Activated naive CD4-positive, alpha-beta T cell treated with anti-CD3 and anti-CD28 coated beads, Interleukin-2, amount 10 ng/mL, durations not matched to agents 7 days and 5 days (primary cell): ENCODE results near the gene NUP58.
"Not testable (repeated sequence)": the region's sequence is repeated elsewhere in the genome, so short reads cannot be mapped to it uniquely, and the experiment has no call there.

Source experiments
- CTCF ChIA-PET: fragments of 350-600 bp; sonication (Branson Sonifier 250); formaldehyde crosslinking; loops from one replicate; lab custom pipeline; 2021; ENCODE audit warnings: antibody characterized with exemption; lab: Charles Lee
- DNase-seq: peaks from one replicate; pipeline ENCODE4 v3.0.0-alpha.2; 2020
- H3K27ac Mint-ChIP-seq: one replicate; pipeline ENCODE4 v1.8.0; 2021; ENCODE audit warnings: mild to moderate bottlenecking, moderate library complexity, mixed read lengths
- H3K27me3 Mint-ChIP-seq: one replicate; pipeline ENCODE4 v1.8.0; 2021; ENCODE audit warnings: mild to moderate bottlenecking, mixed read lengths
- H3K36me3 Mint-ChIP-seq: one replicate; pipeline ENCODE4 v1.8.0; 2021; ENCODE audit warnings: mixed read lengths
- H3K4me1 Mint-ChIP-seq: one replicate; pipeline ENCODE4 v1.8.0; 2021; ENCODE audit warnings: mixed read lengths
- H3K4me3 Mint-ChIP-seq: one replicate; pipeline ENCODE4 v1.8.0; 2021; ENCODE audit warnings: mild to moderate bottlenecking, moderate library complexity, mixed read lengths
- H3K9me3 Mint-ChIP-seq: one replicate; pipeline ENCODE4 v1.8.0; 2021; ENCODE audit warnings: mixed read lengths

NUP58 gene

DNA sequence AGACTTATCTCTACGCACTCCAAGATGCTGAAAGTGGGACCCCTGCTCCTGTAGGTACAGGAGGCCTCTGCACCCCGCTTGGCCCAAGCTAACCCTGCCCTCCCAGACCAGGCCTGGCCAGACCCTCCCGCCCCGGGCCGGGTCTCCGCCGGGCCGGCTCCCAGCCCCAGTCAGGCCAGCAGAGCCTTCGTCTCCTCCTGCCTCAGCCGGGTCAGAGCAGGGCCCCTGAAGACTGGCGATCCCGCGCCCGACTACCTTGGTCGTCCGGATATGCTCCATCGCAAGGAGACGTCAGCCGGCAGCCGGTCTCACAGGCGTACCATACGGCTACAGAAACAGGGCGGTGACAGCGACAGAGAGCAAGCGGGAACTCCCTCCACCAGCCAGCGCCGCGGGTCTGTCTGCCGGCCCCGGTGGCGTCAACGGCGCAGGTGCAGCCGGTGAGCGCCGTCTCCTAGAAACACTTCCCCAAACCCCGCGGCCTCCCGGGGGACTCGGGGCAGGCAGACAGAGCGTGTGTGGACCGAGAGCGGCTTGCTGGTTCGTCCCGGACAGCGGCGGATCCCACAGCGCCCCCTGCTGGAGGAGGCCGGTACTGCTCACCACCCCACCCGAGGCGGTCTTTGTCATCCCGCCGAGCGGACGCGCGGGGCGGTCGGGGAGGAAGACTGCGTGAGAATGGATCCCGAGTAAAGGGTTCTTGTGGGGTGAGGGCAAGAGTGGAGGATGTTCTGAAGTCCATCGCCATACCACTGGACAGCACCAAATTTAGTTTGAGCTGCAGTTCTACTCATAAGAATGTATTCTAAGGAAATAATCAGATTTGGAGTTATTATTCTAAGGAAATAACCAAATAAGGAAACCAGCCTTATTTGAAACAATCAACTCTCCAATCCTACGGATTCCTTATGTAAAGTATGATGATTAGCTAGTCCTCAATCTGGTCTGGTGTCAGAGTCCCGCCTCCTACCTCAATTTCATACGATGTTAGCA lies 14.2 kb upstream of the NUP58 start, which contains the start of gene MTMR6:
MTMR6 (minus strand) TSS at position 520 of the 993 bp plus-strand sequence; CDS start at position 279, 241 bp downstream.
- CTCF ChIA-PET, result interaction anchor here (0.7 to 1.8 kb wide), 7 partner anchors 9 to 49 kb away, joined by 3 to 6 read pairs (median 3); no protein-coding TSS in a partner anchor
- H3K4me1 Mint-ChIP-seq, result peaks cover 47% of the 10 kb centered on the region
- H3K36me3 Mint-ChIP-seq, result peaks cover 24% of the 10 kb centered on the region
- H3K27me3 Mint-ChIP-seq, result peaks cover 26% of the 10 kb centered on the region
- peak within 1 kb of the TSS; percentile 99 for H3K27ac Mint-ChIP-seq
- peak within 1 kb of the TSS; percentile 97 for H3K4me3 Mint-ChIP-seq
- peak; percentile 96 for DNase-seq
- no peaks in the 10 kb centered on the region for H3K9me3 Mint-ChIP-seq

DNA sequence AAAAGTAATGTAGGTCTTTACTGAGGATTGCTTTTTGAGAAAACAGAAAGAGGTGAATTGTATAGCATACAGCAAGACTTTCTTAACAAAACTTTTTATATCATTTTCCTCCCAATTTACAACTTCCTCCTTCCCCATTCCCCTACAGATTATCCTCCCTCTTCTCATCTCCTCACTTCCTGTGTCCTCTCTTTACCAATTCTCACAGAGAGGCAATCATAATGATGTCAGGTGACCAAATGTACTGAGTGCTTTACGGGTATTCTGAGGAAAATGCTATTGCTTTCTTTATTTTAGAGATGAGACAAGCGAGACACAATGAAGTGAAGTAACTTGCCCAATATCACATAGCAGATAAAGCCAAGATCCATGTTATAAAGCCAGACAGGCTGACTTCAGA lies 12.5 kb upstream of the NUP58 start:
- no peak overlapping the region for H3K4me3 Mint-ChIP-seq

DNA sequence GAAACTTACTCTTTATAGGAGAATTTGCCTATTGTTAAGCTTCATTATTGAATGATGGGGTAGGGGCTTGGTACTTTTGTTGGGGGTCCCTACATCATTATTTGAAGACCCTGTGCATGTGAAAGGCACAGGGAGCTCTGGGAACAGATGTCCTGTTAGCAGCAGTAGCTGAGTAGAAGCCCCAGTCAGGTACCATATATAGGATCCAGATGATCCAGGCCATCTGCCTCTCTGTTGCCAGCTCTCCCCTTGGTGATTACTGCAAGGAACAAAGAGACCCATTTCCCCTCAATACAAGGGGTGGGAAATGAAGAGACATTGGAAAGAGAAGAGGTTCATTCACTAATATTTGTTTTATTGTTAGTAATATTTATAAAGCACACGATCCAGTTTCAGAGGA lies 9.7 kb upstream of the NUP58 start:
- CTCF ChIA-PET, result no interaction called here
- Mint-ChIP-seq H3K27me3 (peaks cover 35% of the 10 kb centered on the region), H3K4me1 (peaks cover 12% of the 10 kb centered on the region), H3K9me3 (no peaks in the 10 kb centered on the region), H3K27ac (no peak overlapping the region), H3K36me3 (peaks cover 1% of the 10 kb centered on the region), H3K4me3 (no peak overlapping the region)
- DNase-seq, result no peak

More for the DNA sequence above, 12.5 kb upstream of the NUP58 start:
- Mint-ChIP-seq H3K9me3 (no peaks in the 10 kb centered on the region), H3K36me3 (peaks cover 13% of the 10 kb centered on the region), H3K4me1 (peaks cover 34% of the 10 kb centered on the region), H3K27ac (no peak overlapping the region), H3K27me3 (peaks cover 26% of the 10 kb centered on the region)
- CTCF ChIA-PET, result no interaction called here
- no peak for DNase-seq

DNA sequence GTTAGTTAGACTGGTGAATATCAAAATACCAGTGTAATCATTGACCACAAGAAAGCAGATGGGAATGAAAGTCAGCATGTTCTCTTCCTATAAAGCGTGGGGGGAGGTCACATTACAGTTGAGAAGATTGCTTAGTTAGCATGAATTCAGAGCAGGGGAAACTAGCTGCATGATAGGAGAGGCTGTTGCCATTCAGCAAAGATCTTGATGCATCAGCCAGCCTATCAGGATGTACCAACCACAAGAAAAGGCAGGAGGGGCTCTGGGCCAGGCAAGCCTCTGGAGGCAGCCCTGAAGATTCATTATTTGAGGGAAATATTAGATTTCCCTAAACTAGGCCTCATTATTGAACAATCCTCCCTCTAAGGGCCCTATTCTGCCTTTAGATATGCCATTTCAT lies 9.1 kb upstream of the NUP58 start:
- CTCF ChIA-PET, result no interaction called here

DNA sequence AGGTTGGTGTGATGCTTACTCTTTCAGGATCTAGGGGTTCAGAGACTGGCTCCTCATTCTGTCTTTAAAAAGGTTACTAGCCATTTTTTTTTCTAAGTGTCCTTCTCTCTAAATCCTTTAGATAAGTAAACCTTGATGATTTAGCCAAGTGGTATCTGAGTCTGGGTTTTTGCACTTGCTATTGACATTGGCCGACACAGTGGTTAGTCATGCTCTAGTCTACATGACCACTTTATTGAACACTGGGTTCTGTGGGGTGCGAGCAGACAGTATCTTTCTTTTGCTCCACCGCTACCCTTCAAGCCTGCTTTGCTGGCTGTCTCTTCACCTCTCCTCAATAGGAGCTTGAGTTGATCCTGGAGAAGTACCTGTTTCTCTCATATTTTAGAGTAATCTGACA lies 6.2 kb upstream of the NUP58 start:
- CTCF ChIA-PET, result no interaction called here

More for the DNA sequence above, 9.1 kb upstream of the NUP58 start:
- Mint-ChIP-seq H3K9me3 (no peaks in the 10 kb centered on the region), H3K4me1 (peaks cover 12% of the 10 kb centered on the region), H3K4me3 (no peak overlapping the region), H3K27me3 (peaks cover 37% of the 10 kb centered on the region), H3K36me3 (no peaks in the 10 kb centered on the region), H3K27ac (no peak overlapping the region)
- peak; percentile 27 for DNase-seq

DNA sequence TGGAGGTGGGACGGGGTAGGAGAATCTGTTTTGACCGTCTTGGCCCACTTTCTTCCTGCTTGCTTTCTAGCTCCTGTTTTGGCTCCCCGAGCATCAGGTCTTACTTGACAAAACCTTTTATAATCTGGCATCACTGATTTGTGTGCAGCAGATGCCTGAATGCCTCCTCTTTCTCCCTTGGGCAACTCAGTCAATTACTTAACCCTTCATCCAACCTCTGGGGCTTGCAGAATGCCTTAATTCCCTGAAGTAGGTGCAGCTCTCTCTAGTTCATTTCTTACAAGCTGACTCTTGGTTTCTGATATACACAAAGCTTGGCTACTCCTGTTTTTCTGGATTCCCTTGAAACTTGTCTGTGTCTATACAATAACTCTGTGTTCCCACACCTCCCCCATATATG lies 5.7 kb upstream of the NUP58 start:
- H3K4me1 Mint-ChIP-seq, result peaks cover 11% of the 10 kb centered on the region
- DNase-seq, result no peak
- H3K27ac Mint-ChIP-seq, result no peak overlapping the region
- no peaks in the 10 kb centered on the region for H3K36me3 Mint-ChIP-seq
- H3K27me3 Mint-ChIP-seq, result peaks cover 33% of the 10 kb centered on the region
- CTCF ChIA-PET, result no interaction called here
- H3K9me3 Mint-ChIP-seq, result no peaks in the 10 kb centered on the region
- no peak overlapping the region for H3K4me3 Mint-ChIP-seq

More for the DNA sequence above, 6.2 kb upstream of the NUP58 start:
- no peaks in the 10 kb centered on the region for H3K9me3 Mint-ChIP-seq
- no peak for DNase-seq
- no peak overlapping the region for H3K4me3 Mint-ChIP-seq
- no peak overlapping the region for H3K27ac Mint-ChIP-seq
- H3K27me3 Mint-ChIP-seq, result peaks cover 36% of the 10 kb centered on the region
- no peaks in the 10 kb centered on the region for H3K36me3 Mint-ChIP-seq
- H3K4me1 Mint-ChIP-seq, result peaks cover 7% of the 10 kb centered on the region

DNA sequence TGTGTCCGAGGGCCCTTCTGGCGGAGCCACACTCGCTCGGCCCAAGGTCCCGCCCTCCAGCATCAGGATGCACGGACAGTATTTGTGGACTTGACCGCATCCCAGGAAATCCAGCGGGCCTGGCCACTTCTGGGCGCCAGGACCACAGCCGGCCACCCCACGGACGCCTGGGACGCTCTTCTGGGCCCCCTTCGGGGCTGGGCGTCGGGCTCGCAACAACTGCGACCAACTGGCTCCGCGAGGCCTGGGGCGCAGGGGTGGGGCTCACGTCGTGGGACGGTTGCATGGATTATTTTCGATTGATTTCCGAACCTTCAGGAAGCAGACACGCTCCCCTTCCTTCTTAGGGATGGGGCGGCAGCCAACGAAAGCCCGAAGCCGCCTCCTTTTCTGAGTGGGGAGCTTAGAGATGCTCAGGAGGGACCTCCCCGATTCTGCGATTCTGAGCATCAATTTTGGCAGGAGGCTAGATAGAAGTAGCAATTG lies 521 bp upstream of the NUP58 start:
- H3K4me1 Mint-ChIP-seq, result peaks cover 46% of the 10 kb centered on the region
- peak overlapping the region; percentile 96 for H3K27ac Mint-ChIP-seq
- peaks cover 19% of the 10 kb centered on the region for H3K27me3 Mint-ChIP-seq
- peak; percentile 51 for DNase-seq
- CTCF ChIA-PET, result no interaction called here
- peak overlapping the region; percentile 96 for H3K4me3 Mint-ChIP-seq
- H3K36me3 Mint-ChIP-seq, result peaks cover 22% of the 10 kb centered on the region
- no peaks in the 10 kb centered on the region for H3K9me3 Mint-ChIP-seq

DNA sequence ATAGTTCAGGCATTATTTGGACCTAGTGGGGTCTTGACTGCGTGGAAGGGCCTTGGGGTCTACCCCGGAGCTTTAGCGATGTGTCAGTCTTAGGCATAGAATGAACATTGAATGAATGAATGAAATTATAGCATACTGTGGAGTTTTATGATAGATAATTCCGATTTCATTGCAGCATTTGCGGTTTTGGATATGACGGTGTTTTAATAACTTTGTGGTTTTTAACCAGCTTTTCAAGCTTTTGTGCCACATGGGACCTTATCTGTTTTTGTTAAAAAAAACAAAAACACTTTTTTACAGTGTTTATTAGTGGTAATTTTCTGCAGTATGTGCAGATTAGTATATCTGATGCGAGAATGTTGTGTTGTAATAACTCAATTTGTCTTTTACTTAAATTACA lies 696 bp downstream of the NUP58 start:
- H3K9me3 Mint-ChIP-seq, result no peaks in the 10 kb centered on the region
- H3K36me3 Mint-ChIP-seq, result peaks cover 27% of the 10 kb centered on the region
- CTCF ChIA-PET, result interaction anchor here (1.0 to 1.5 kb wide), 4 partner anchors 9 to 25 kb away, joined by 3 to 6 read pairs (median 4); no protein-coding TSS in a partner anchor
- H3K4me3 Mint-ChIP-seq, result peak overlapping the region; percentile 96
- peaks cover 12% of the 10 kb centered on the region for H3K27me3 Mint-ChIP-seq
- DNase-seq, result no peak
- H3K4me1 Mint-ChIP-seq, result peaks cover 50% of the 10 kb centered on the region
- H3K27ac Mint-ChIP-seq, result peak overlapping the region; percentile 96

DNA sequence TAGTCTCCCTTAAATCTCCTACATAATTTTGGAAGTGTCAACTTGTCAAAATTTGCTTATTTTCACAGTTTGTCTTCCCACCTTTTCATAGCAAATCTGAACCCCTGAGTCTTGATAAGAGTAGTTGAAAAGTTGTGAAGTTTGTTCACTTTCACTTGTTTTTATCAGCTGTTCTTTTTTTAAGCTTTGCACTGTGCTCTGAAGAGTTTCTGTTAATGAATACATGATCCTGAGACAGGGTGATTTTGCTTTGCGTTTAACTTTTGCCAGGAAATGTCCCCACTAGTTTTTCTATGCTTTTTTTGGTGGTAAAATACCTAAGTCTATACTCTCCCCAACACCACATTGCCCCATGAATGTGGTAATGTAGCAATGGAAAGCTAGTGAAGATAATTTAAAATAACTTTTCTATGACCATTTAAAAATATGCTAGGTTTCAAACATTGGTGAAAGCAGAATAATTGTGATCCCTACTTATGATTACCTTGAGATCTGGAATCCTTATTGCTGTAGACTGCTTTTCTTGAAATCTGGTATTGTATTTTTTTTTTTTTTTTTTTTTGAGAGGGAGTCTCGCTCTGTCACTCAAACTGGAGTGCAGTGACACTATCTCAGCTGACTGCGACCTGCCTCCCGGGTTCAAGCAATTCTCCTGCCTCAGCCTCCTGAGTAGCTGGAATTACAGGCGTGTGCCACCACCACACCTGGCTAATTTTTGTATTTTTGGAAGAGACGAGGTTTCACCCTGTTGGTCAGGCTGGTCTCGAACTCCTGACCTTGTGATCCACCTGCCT lies 5.4 kb downstream of the NUP58 start:
- Mint-ChIP-seq H3K36me3 (peaks cover 53% of the 10 kb centered on the region), H3K4me3 (no peak overlapping the region), H3K27me3 (no peaks in the 10 kb centered on the region), H3K27ac (no peak overlapping the region), H3K4me1 (peaks cover 48% of the 10 kb centered on the region), H3K9me3 (no peaks in the 10 kb centered on the region)
- CTCF ChIA-PET, result interaction anchor here (1.0 kb wide), 1 partner anchor 8 kb away, joined by 3 read pairs; no protein-coding TSS in a partner anchor
- DNase-seq, result no peak

DNA sequence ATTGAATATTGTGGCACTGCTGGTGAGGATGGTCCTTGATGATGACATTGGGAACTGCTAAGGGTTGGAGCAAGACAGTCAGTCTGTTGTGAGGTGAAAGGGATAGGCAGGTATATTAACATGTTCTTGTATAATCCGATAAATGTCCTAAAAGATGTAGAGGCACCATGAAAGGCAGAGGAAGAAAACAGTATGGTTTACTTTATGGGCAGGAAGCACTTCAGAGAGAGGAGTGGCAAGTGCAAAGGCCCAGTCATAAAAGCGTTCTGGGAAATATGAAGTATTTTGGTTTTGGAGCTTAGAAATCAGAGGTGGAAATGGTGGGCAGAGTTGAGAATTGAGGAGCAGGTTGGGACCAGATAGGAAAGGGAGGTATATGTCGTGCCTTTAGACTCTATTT lies 9.5 kb downstream of the NUP58 start:
- peak overlapping the region; percentile 45 for H3K27ac Mint-ChIP-seq
- no peaks in the 10 kb centered on the region for H3K9me3 Mint-ChIP-seq
- CTCF ChIA-PET, result interaction anchor here (1.1 kb wide), 1 partner anchor 9 kb away, joined by 3 read pairs; no protein-coding TSS in a partner anchor
- DNase-seq, result no peak
- peaks cover 14% of the 10 kb centered on the region for H3K4me1 Mint-ChIP-seq
- H3K4me3 Mint-ChIP-seq, result no peak overlapping the region
- H3K27me3 Mint-ChIP-seq, result no peaks in the 10 kb centered on the region
- peaks cover 52% of the 10 kb centered on the region for H3K36me3 Mint-ChIP-seq

DNA sequence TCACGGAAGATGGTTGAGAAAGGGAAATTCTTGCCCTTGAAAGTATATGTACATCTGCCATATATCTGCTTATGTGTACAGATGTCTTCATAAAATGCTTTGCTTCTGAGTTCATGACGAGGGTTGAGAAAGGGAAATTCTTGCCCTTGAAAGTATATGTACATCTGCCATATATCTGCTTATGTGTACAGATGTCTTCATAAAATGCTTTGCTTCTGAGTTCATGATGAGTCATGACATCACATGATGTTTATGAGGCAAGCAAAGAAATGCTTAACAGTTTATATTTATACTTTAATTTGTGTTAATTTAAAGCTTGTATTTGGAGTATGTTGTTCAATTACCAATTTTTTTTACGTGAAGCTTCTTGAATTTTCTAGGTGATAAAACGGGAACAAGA lies 17.5 kb downstream of the NUP58 start:
- H3K4me1 Mint-ChIP-seq, DNase-seq, H3K27ac Mint-ChIP-seq, H3K4me3 Mint-ChIP-seq, H3K9me3 Mint-ChIP-seq, H3K27me3 Mint-ChIP-seq, CTCF ChIA-PET: not testable (repeated sequence)
- H3K36me3 Mint-ChIP-seq, result peaks cover 42% of the 10 kb centered on the region

DNA sequence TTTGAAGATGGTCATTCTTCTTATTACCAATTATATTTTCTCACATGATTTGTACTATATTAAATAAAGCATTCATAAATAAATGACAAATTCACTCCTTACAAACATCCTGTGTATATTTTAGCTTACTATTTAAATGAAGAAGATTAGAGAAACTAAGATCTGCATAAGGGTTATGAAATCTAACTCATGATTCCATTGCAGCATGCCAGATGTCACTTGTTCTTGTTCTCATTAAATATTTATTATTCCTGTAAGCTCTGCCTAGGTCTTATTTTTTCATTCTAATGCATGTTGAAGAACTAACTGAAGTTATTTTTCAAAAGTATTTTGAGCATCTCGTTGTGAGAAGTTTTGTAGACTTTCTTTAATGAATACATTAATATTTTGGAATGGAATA lies 18.3 kb downstream of the NUP58 start:
- no peak for DNase-seq
- Mint-ChIP-seq H3K4me1 (peaks cover 2% of the 10 kb centered on the region), H3K27ac (no peak overlapping the region), H3K9me3 (no peaks in the 10 kb centered on the region), H3K36me3 (peaks cover 44% of the 10 kb centered on the region), H3K4me3 (no peak overlapping the region), H3K27me3 (no peaks in the 10 kb centered on the region)
- CTCF ChIA-PET, result no interaction called here

DNA sequence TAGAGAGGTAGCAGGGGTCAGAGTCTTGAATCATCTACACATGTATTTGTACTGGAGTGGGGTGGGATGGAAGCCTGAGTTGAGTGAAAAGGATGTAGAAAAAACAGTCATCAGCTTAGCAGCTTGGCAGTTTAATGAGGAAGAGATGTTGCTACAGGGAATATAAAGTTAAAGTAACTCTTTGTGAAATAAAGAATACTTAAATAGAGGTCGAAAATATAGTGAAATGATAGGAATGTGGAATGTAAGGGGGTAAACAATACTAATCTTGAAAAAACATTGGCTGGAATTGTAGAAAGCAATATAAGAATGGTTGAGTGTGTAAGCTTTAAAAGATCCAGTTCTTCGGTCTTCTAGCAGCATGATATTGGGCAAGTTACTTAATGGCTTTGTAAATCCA lies 22.7 kb downstream of the NUP58 start:
- no peaks in the 10 kb centered on the region for H3K4me1 Mint-ChIP-seq
- no peaks in the 10 kb centered on the region for H3K9me3 Mint-ChIP-seq
- H3K27me3 Mint-ChIP-seq, result no peaks in the 10 kb centered on the region
- peaks cover 33% of the 10 kb centered on the region for H3K36me3 Mint-ChIP-seq
- CTCF ChIA-PET, result interaction anchor here (0.9 kb wide), 1 partner anchor 24 kb away, joined by 3 read pairs; no protein-coding TSS in a partner anchor
- no peak overlapping the region for H3K4me3 Mint-ChIP-seq
- H3K27ac Mint-ChIP-seq, result no peak overlapping the region
- DNase-seq, result no peak

DNA sequence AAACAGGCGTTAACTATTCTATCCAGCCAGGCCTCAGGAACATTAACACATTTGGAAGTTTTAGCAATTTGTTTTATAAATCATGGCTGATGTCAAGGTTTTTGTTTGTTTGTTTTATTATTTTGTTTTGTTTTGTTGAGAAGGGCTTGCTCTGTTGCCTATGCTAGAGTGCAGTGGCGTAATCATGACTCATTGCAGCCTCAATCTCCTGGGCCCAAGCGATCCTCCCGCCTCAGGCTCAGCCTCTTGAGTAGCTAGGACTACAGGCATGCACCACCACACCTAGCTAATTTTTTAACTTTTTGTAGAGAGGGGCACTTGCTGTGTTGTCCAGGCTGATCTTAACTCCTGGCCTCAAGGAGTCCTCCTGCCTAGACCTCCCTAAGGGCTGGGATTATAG lies 28.3 kb downstream of the NUP58 start:
- Mint-ChIP-seq H3K27ac (no peak overlapping the region), H3K36me3 (peaks cover 43% of the 10 kb centered on the region), H3K4me1 (no peaks in the 10 kb centered on the region), H3K9me3 (no peaks in the 10 kb centered on the region), H3K27me3 (no peaks in the 10 kb centered on the region), H3K4me3 (no peak overlapping the region)
- CTCF ChIA-PET, result no interaction called here
- DNase-seq, result no peak
